ENCODE results near the gene CCNB3.
A peak's percentile ranks its signal among the peaks of the same experiment; 100 is the strongest.

GRCh38 chrX:50204364-50204899 is at the start of gene CCNB3:
- TF ChIP-seq POLR2A (IDR thresholded peaks at IDR 0.05) (no peak), CTCF (IDR thresholded peaks at IDR 0.05) (peak; percentile 52 to 72 (median 59))
